Esophagus muscularis mucosa (tissue), 4 donors: Measurements from ENCODE around the gene TMUB1. TPM values are rescaled to one million over a fixed set of nuclear protein-coding genes. Genes with fewer than 3 reads are reported as not detected.

Experiments used
- DNase-seq: peaks from one replicate; pipeline ENCODE4 v3.0.0-alpha.2; 2017; ENCODE audit errors: extremely low spot score
- H3K27ac ChIP-seq, 4 donors: fragments of 200-600 bp; sonication (generic); replicated peaks in 1 of 4; 1 replicate in 3 of 4; 2 replicates in 1 of 4; pipeline ENCODE4 v1.5.1; 2016 to 2019; ENCODE audit warnings: mild to moderate bottlenecking in 1 of 4
- H3K27me3 ChIP-seq, 4 donors: fragments of 200-600 bp; sonication (generic); one replicate each; pipeline versions ENCODE4 v1.5.1 to v1.6.0; 2016 to 2019
- H3K36me3 ChIP-seq, 4 donors: fragments of 200-600 bp; sonication (generic); one replicate each; pipeline ENCODE4 v1.5.1; 2016 to 2019
- H3K4me1 ChIP-seq, 4 donors: fragments of 200-600 bp; sonication (generic); one replicate each; pipeline ENCODE4 v1.5.1; 2016 to 2019
- H3K4me3 ChIP-seq, 4 donors: fragments of 200-600 bp; sonication (generic); 1 replicate in 2 of 4; 2 replicates in 2 of 4; pipeline ENCODE4 v1.5.1; 2016 to 2019; ENCODE audit warnings: mild to moderate bottlenecking in 4 of 4, moderate library complexity in 1 of 4
- H3K9me3 ChIP-seq, 4 donors: fragments of 200-600 bp; sonication (generic); 1 replicate in 3 of 4; 2 replicates in 1 of 4; pipeline ENCODE4 v1.5.1; 2016 to 2019
- EP300 ChIP-seq: sonication (generic); formaldehyde crosslinking; IDR thresholded peaks from one replicate; pipeline ENCODE4 v1.6.1; 2017; ENCODE audit warnings: antibody characterized with exemption
- POLR2A ChIP-seq: fragments of 450-650 bp; IDR thresholded peaks from one replicate; pipeline ENCODE4 v1.6.1; 2017; ENCODE audit warnings: antibody characterized with exemption, moderate library complexity, mild to moderate bottlenecking, low read depth
- POLR2AphosphoS5 ChIP-seq, 2 donors: sonication (generic); formaldehyde crosslinking; IDR thresholded peaks; one replicate each; pipeline ENCODE4 v1.6.1; 2017; ENCODE audit warnings: antibody characterized with exemption in 2 of 2
- WGBS: methylation state at CpG from one replicate; pipeline ENCODE4 v1.1.5; 2018; 5-methylcytosine and 5-hydroxymethylcytosine counted together
- intact Hi-C: fragments of 100-400 bp; cut with DNase I; formaldehyde crosslinking; loops from one replicate; pipeline ENCODE4 v1.15.1; 2023
- total RNA-seq, 4 donors: library from RNA; depleted of rRNA; stranded (reverse); fragments of >200 nt; gene quantifications; one replicate each; pipeline versions ENCODE4 v1.1.0 to v1.2.1, GENCODE V29; 2016
- TF ChIP-seq, protein P1 (sequence below), 3 experiments: fragments of 200-600 bp in 2 of 3; fragments of 450-650 bp in 1 of 3; sonication (generic) in 2 of 3; IDR thresholded peaks; one replicate each; pipeline ENCODE4 v1.5.1; 2017 to 2019; ENCODE audit warnings: antibody characterized with exemption in 3 of 3, mild to moderate bottlenecking in 2 of 3, moderate library complexity in 1 of 3

Gene TMUB1
- total RNA-seq, 4 donors from 2014 or later: 39.0 to 66.6 (median 51.4) TPM

DNA sequence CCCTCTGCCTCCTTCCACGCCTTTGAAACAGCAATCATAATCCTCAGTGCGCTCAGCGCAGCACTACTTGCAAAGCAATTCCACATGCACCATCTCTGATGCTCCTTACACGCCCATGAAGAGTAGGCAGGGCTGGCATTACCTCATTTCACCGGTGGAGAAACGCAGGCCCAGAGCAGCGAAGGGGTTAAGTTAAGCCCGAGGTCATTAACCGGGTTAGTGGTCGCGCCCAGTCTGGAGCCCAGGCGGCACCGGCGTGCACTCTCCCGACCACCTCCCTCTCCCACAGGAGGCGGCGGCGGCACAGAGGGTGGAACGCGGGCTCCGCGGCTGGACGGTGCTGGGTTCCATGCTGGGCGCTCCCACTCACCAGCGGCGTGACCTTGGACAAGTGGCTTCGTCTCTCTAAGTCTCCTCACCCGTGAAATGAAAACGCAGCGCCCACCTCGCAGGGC lies 3.2 kb downstream of the TMUB1 start:
- H3K9me3 ChIP-seq: no peaks in the 10 kb centered on the region
- no peak for DNase-seq
- 3% methylated on average over 7 of the region's 31 CpGs for WGBS
- H3K27me3 ChIP-seq: no peaks in the 10 kb centered on the region
- peaks cover 51 to 61% (median 60%) of the 10 kb centered on the region in 4 donors for H3K4me1 ChIP-seq
- TF ChIP-seq, protein P1, sequence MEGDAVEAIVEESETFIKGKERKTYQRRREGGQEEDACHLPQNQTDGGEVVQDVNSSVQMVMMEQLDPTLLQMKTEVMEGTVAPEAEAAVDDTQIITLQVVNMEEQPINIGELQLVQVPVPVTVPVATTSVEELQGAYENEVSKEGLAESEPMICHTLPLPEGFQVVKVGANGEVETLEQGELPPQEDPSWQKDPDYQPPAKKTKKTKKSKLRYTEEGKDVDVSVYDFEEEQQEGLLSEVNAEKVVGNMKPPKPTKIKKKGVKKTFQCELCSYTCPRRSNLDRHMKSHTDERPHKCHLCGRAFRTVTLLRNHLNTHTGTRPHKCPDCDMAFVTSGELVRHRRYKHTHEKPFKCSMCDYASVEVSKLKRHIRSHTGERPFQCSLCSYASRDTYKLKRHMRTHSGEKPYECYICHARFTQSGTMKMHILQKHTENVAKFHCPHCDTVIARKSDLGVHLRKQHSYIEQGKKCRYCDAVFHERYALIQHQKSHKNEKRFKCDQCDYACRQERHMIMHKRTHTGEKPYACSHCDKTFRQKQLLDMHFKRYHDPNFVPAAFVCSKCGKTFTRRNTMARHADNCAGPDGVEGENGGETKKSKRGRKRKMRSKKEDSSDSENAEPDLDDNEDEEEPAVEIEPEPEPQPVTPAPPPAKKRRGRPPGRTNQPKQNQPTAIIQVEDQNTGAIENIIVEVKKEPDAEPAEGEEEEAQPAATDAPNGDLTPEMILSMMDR (IDR thresholded peaks at IDR 0.05): no peak
- no peak for TF ChIP-seq EP300
- TF ChIP-seq POLR2A: no peak
- TF ChIP-seq POLR2AphosphoS5 (IDR thresholded peaks at IDR 0.05): no peak
- peak overlapping the region; percentile 66 to 89 (median 82) for H3K4me3 ChIP-seq
- intact Hi-C loops: no loop called here
- H3K36me3 ChIP-seq: peaks cover 13 to 32% (median 22%) of the 10 kb centered on the region in 4 donors
- H3K27ac ChIP-seq: peak overlapping the region; percentile 89 to 99 (median 94)

DNA sequence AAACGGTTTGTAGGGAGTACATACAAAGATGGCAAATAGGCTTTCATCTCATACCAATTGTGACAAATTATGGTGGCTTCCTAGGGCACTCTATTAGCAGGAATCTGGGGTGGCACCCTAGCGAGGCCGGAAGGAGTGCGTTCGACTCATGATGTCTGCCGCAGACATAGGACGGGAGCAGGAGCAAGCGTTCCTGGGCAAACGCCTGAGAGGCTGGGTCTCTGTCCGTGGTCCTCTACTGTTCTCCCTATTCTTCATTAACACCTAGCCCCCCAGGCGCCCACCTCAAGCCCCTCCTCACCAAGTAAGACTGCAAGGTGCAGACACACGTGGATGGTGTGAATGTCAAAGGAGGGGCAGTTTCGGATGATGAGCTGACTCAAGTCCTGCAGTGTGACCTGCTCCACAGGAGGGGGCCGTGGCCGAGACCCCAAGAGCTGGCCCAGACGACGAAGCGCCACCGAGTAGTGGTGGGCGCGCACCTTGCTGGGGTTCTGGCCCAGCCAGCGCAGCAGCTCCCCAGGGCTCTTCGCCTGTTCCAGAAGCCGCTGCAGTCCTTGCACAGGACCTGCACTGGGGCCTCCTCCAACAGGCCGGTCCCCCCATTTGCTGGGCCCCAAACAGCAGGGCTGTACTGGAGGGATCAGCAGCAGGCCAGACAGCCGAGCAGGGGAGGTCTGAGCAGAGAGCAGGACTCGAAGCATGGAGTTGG lies 3.9 kb downstream of the TMUB1 start:
- no peaks in the 10 kb centered on the region for H3K9me3 ChIP-seq
- H3K27me3 ChIP-seq: no peaks in the 10 kb centered on the region
- peak overlapping the region; percentile 66 to 89 (median 82) for H3K4me3 ChIP-seq
- intact Hi-C loops: no loop called here
- TF ChIP-seq, protein P1 (IDR thresholded peaks at IDR 0.05): no peak
- TF ChIP-seq POLR2A (no peak), EP300 (no peak), POLR2AphosphoS5 (IDR thresholded peaks at IDR 0.05) (no peak)
- peak overlapping the region; percentile 89 to 99 (median 94) for H3K27ac ChIP-seq
- 63% methylated on average over 15 of the region's 27 CpGs for WGBS
- DNase-seq: no peak
- H3K36me3 ChIP-seq: peaks cover 20 to 39% (median 29%) of the 10 kb centered on the region in 4 donors
- H3K4me1 ChIP-seq: peaks cover 51 to 59% (median 58%) of the 10 kb centered on the region in 4 donors

DNA sequence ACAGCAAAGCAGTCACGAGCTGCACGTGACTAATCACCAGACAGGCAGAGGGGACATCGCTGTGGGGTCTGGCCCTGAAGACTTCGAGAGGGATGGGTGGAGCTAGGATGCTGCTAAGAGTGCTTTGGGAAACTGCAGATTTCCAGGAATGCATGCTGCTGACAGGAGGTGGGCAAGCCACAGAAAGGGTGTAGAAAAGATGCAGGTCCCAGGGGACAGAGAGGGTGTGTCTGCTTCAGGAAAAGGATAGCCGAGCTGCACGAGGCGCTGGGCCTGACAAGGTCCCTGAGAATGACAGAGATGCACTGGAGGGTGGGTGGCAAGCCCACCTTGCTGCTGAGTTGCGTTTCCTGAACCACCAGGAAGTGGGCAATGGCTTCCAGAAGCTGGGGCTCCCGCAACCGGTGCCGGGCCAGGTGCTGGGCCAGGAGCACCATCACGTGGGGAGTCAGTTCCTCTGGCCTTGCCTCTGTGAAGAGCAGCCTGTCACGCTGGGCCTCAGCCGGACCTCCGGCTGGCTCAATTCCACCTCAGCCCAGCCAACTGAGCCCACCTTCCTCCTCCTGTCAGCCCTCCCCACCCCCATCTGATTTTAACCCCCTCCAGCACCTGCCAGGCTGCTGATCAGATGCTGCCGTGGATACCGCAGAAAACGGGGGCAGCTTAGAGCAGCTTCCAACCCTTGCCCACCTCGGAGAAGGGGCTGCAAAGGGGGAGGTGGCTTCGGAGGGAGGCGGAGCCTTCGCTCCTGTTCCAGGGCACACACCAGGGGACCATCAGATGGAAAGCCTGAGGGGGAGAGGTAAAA lies 4.9 kb downstream of the TMUB1 start:
- Histone ChIP-seq H3K9me3 (no peaks in the 10 kb centered on the region), H3K36me3 (peaks cover 28 to 48% (median 39%) of the 10 kb centered on the region in 4 donors), H3K4me3 (no peak overlapping the region), H3K27ac (peak overlapping the region in 3 of 4 donors; percentile 32 to 41 (median 37)), H3K4me1 (peaks cover 46 to 54% (median 53%) of the 10 kb centered on the region in 4 donors), H3K27me3 (no peaks in the 10 kb centered on the region)
- WGBS: 44% methylated on average over 19 of the region's 22 CpGs
- TF ChIP-seq POLR2AphosphoS5 (IDR thresholded peaks at IDR 0.05) (no peak), POLR2A (no peak), EP300 (no peak)
- TF ChIP-seq, protein P1 (IDR thresholded peaks at IDR 0.05): no peak
- intact Hi-C loops: no loop called here
- DNase-seq: no peak

- no peaks in the 10 kb centered on the region for H3K9me3 ChIP-seq
- peak overlapping the region in 2 of 4 donors; percentile 32 to 37 for H3K27ac ChIP-seq
- peaks cover 45 to 53% (median 51%) of the 10 kb centered on the region in 4 donors for H3K4me1 ChIP-seq
- no peak overlapping the region for H3K4me3 ChIP-seq
- no peaks in the 10 kb centered on the region for H3K27me3 ChIP-seq
- WGBS: 25% methylated on average over 1 of the region's 10 CpGs
- peaks cover 35 to 55% (median 45%) of the 10 kb centered on the region in 4 donors for H3K36me3 ChIP-seq
- intact Hi-C loops: no loop called here
- no peak for DNase-seq
- no peak for TF ChIP-seq POLR2A
- TF ChIP-seq POLR2AphosphoS5 (IDR thresholded peaks at IDR 0.05): no peak
- TF ChIP-seq EP300: no peak
- TF ChIP-seq, protein P1 (IDR thresholded peaks at IDR 0.05): no peak
These were observed 5.5 kb downstream of the TMUB1 start for GRCh38 chr7:151077705-151078232.
